Heart left ventricle (tissue), 13 donors: ENCODE data around the gene KIRREL3.

ENCODE experiments used
- CTCF ChIP-seq, 12 donors: fragments of 200-600 bp; sonication (generic) in 4 of 12; IDR thresholded peaks; one replicate each; pipeline versions ENCODE4 v1.5.0 to v1.8.0; 2018 to 2022; ENCODE audit warnings: antibody characterized with exemption in 12 of 12, mild to moderate bottlenecking in 5 of 12
- POLR2A ChIP-seq, 2 donors: fragments of 450-650 bp; IDR thresholded peaks; one replicate each; pipeline ENCODE4 v1.6.1; 2017; ENCODE audit warnings: antibody characterized with exemption in 2 of 2, mild to moderate bottlenecking in 2 of 2, moderate library complexity in 2 of 2
- donor health status: ischemic (EF 13 %, LVEDD 7.1; RV severe dilation, severe dysfunction).
- donor health status: DM: no; HTN: yes; CAD: no.
- donor health status: DM: no; HTN: no; CAD: no.
- donor health status: ischemic (EF 25% LVEDD 6.9; RV normal size, moderate dysfunction).
- donor health status: ischemic (EF 25% LVEDD 5.7; RV mildly dilated, moderate dysfunction).
- donor health status: ischemic (EF 35%, LVEDD 5.7; RV mildly dilated, moderate dysfunction).
- donor health status: nonischemic (EF 11% LVEDD 7.7; RV severe dilation, severe dysfunction).
- donor health status: DM: yes; HTN: yes; CAD: no.
- donor health status: PGD.
- donor health status: ischemic (EF 29% LVEDD 5.4; RV normal size, mild dysfunction).
- donor health status: nonischemic (EF 23%, LVEDD 6.1; RV moderate dilation, normal function).

- TF ChIP-seq CTCF (IDR thresholded peaks at IDR 0.05) (no peak), POLR2A (IDR thresholded peaks at IDR 0.05) (no peak)
Observed at GRCh38 chr11:126543691-126544090, 456.9 kb downstream of the KIRREL3 start.
